ENCODE results near the gene FTO.

FTO gene

GRCh38 chr16:54086791-54087190 is 382.8 kb downstream of the FTO start:
- no peak overlapping the region for H3K4me3 ChIP-seq (ENCODE audit: low read depth, low read length)
- ChIA-PET CTCF (no interaction called here), POLR2A (no interaction called here)
- TF ChIP-seq CTCF (IDR thresholded peaks at IDR 0.05; ENCODE audit: insufficient read depth, low read length, missing control alignments), result no peak
- no peak for DNase-seq (ENCODE audit: low read depth, low spot score)

- POLR2A ChIA-PET, result no interaction called here
- TF ChIP-seq CTCF (IDR thresholded peaks at IDR 0.05; ENCODE audit: insufficient read depth, low read length, missing control alignments), result no peak
- H3K4me3 ChIP-seq (ENCODE audit: low read depth, low read length), result no peak overlapping the region
- CTCF ChIA-PET, result no interaction called here
- no peak for DNase-seq (ENCODE audit: low read depth, low spot score)
These were observed 386.6 kb downstream of the FTO start for GRCh38 chr16:54090602-54091001.

- DNase-seq (ENCODE audit: low read depth, low spot score), result no peak
- POLR2A ChIA-PET, result no interaction called here
- no peak for TF ChIP-seq CTCF (IDR thresholded peaks at IDR 0.05; ENCODE audit: insufficient read depth, low read length, missing control alignments)
- CTCF ChIA-PET, result no interaction called here
- H3K4me3 ChIP-seq (ENCODE audit: low read depth, low read length), result no peak overlapping the region
These were observed 389.3 kb downstream of the FTO start for GRCh38 chr16:54093281-54093680.

- H3K4me3 ChIP-seq (ENCODE audit: low read depth, low read length), result no peak overlapping the region
- TF ChIP-seq CTCF (IDR thresholded peaks at IDR 0.05; ENCODE audit: insufficient read depth, low read length, missing control alignments), result no peak
- no peak for DNase-seq (ENCODE audit: low read depth, low spot score)
- CTCF ChIA-PET, result no interaction called here
- POLR2A ChIA-PET, result no interaction called here
These were observed 390.7 kb downstream of the FTO start for GRCh38 chr16:54094641-54095040.

GRCh38 chr16:54096607-54097006 is 392.7 kb downstream of the FTO start:
- ChIA-PET CTCF (no interaction called here), POLR2A (interaction anchor here (0.6 kb wide), 1 partner anchor 925 kb away, joined by 3 read pairs; no protein-coding TSS in a partner anchor)
- no peak overlapping the region for H3K4me3 ChIP-seq (ENCODE audit: low read depth, low read length)

GRCh38 chr16:54097774-54098173 is 393.8 kb downstream of the FTO start:
- no peak overlapping the region for H3K4me3 ChIP-seq (ENCODE audit: low read depth, low read length)
- CTCF ChIA-PET, result no interaction called here
- POLR2A ChIA-PET, result no interaction called here
- DNase-seq (ENCODE audit: low read depth, low spot score), result no peak
- TF ChIP-seq CTCF (IDR thresholded peaks at IDR 0.05; ENCODE audit: insufficient read depth, low read length, missing control alignments), result no peak

More at GRCh38 chr16:54096607-54097006, 392.7 kb downstream of the FTO start:
- no peak for DNase-seq (ENCODE audit: low read depth, low spot score)
- no peak for TF ChIP-seq CTCF (IDR thresholded peaks at IDR 0.05; ENCODE audit: insufficient read depth, low read length, missing control alignments)
